H1 (cell line): Measurements from ENCODE around the gene SLC9B2. TPM values are rescaled to one million over a fixed set of nuclear protein-coding genes. Genes with fewer than 3 reads are reported as not detected.

ENCODE experiments used
- CTCF ChIA-PET: fragments of 300-600 bp; sonication (Branson Sonifier 250); formaldehyde crosslinking; loops from one replicate; lab custom pipeline; 2021; ENCODE audit not compliant: partially characterized antibody; lab: Charles Lee
- POLR2A ChIA-PET: fragments of 300-600 bp; sonication (Branson Sonifier 250); formaldehyde crosslinking; loops from one replicate; lab custom pipeline; 2021; ENCODE audit warnings: inconsistent platforms; ENCODE audit not compliant: partially characterized antibody; lab: Charles Lee
- DNase-seq, 2 experiments: peaks; one replicate each; pipeline versions ENCODE4 v3.0.0 to v3.0.0-alpha.2; 2010 to 2022; ENCODE audit warnings: low spot score in 2 of 2, low read depth in 1 of 2, mixed read lengths in 1 of 2
- FAIRE-seq: peaks from 2 replicates; lab custom pipeline; 2011; peaks lifted over from hg19 to GRCh38; lab: Jason Lieb, UNC
- H2AFZ ChIP-seq: 2 replicates; pipeline ENCODE4 v1.8.1; 2012; ENCODE audit warnings: low read length, inconsistent platforms
- H2AK5ac ChIP-seq: 2 replicates; pipeline ENCODE4 v1.6.1; 2013; ENCODE audit warnings: low read depth, low read length
- H2BK120ac ChIP-seq: replicated peaks from 2 replicates; pipeline ENCODE3; 2013; ENCODE audit warnings: low read depth, low read length, inconsistent platforms
- H2BK12ac ChIP-seq: 2 replicates; pipeline ENCODE4 v1.6.1; 2013; ENCODE audit warnings: low read depth, low read length
- H2BK15ac ChIP-seq: 2 replicates; pipeline ENCODE4 v1.6.1; 2013; ENCODE audit warnings: low read length
- H2BK20ac ChIP-seq: 2 replicates; pipeline ENCODE4 v1.6.1; 2013; ENCODE audit warnings: low read length
- H2BK5ac ChIP-seq: 2 replicates; pipeline ENCODE4 v1.6.1; 2013; ENCODE audit warnings: low read depth, low read length
- H3K14ac ChIP-seq: 2 replicates; pipeline ENCODE4 v1.6.1; 2013; ENCODE audit warnings: inconsistent platforms; ENCODE audit not compliant: insufficient read length
- H3K18ac ChIP-seq: 2 replicates; pipeline ENCODE4 v1.6.1; 2013; ENCODE audit warnings: low read length; ENCODE audit errors: extremely low read depth
- H3K23ac ChIP-seq: 2 replicates; pipeline ENCODE4 v1.6.1; 2013; ENCODE audit warnings: inconsistent platforms; ENCODE audit not compliant: insufficient read length
- H3K23me2 ChIP-seq: 2 replicates; pipeline ENCODE4 v1.6.1; 2013; ENCODE audit warnings: low read depth, low read length
- H3K27ac ChIP-seq: 2 replicates; pipeline ENCODE4 v1.6.1; 2011; ENCODE audit warnings: low read depth, low read length, inconsistent platforms
- H3K27me3 ChIP-seq, 4 experiments: replicated peaks in 1 of 4; 1 replicate in 1 of 4; 2 replicates in 3 of 4; pipeline versions ENCODE4 v1.6.1 to v1.8.1; 2011 to 2013; ENCODE audit warnings: low read length in 3 of 4, mild to moderate bottlenecking in 3 of 4, inconsistent platforms in 2 of 4, mixed read lengths in 2 of 4, moderate library complexity in 1 of 4; ENCODE audit not compliant: control insufficient read depth in 3 of 4, insufficient read depth in 3 of 4; ENCODE audit errors: extremely low read depth in 1 of 4
- H3K36me3 ChIP-seq, 4 experiments: 2 replicates each; pipeline versions ENCODE4 v1.6.1 to v1.8.1; 2011 to 2013; ENCODE audit warnings: mild to moderate bottlenecking in 4 of 4, low read length in 3 of 4, moderate library complexity in 2 of 4, control low read depth in 1 of 4, inconsistent platforms in 1 of 4; ENCODE audit not compliant: insufficient read depth in 4 of 4, control insufficient read depth in 2 of 4
- H3K4ac ChIP-seq: replicated peaks from 2 replicates; pipeline ENCODE3; 2013; ENCODE audit warnings: low read length, low read depth, mixed read lengths, inconsistent platforms; ENCODE audit not compliant: insufficient read length
- H3K4me1 ChIP-seq, 4 experiments: replicated peaks in 1 of 4; 1 replicate in 1 of 4; 2 replicates in 3 of 4; pipeline versions ENCODE4 v1.6.1 to v1.8.1; 2011 to 2013; ENCODE audit warnings: low read length in 3 of 4, inconsistent platforms in 2 of 4, mixed read lengths in 1 of 4; ENCODE audit not compliant: insufficient read depth in 4 of 4, control insufficient read depth in 3 of 4
- H3K4me2 ChIP-seq, 2 experiments: 2 replicates each; pipeline versions ENCODE4 v1.6.1 to v1.8.1; 2011 to 2013; ENCODE audit warnings: low read depth in 2 of 2, low read length in 2 of 2, control low read depth in 1 of 2, inconsistent platforms in 1 of 2, mild to moderate bottlenecking in 1 of 2; ENCODE audit not compliant: insufficient read depth in 1 of 2
- H3K4me3 ChIP-seq, 4 experiments: fragments of 200-600, 300-600 bp in 1 of 4; sonication (generic), shearing (Covaris generic), sonication (Bioruptor Twin) in 1 of 4; 2 replicates each; pipeline versions ENCODE4 v1.5.1 to v1.8.1; 2011 to 2016; ENCODE audit warnings: low read length in 4 of 4, low read depth in 3 of 4, control low read depth in 2 of 4, inconsistent platforms in 2 of 4, mild to moderate bottlenecking in 2 of 4, mixed read lengths in 1 of 4, moderate library complexity in 1 of 4; ENCODE audit not compliant: insufficient read depth in 2 of 4; ENCODE audit errors: extremely low read depth in 1 of 4
- H3K56ac ChIP-seq: replicated peaks from 2 replicates; pipeline ENCODE3; 2013; ENCODE audit warnings: low read depth, mild to moderate bottlenecking, mixed read lengths, low read length, inconsistent platforms; ENCODE audit not compliant: insufficient read length
- H3K79me1 ChIP-seq: 2 replicates; pipeline ENCODE4 v1.6.1; 2013; ENCODE audit warnings: low read depth, low read length, control low read depth
- H3K79me2 ChIP-seq, 2 experiments: 2 replicates each; pipeline versions ENCODE4 v1.6.1 to v1.8.1; 2012 to 2013; ENCODE audit warnings: low read length in 2 of 2, mild to moderate bottlenecking in 2 of 2, inconsistent platforms in 1 of 2; ENCODE audit not compliant: insufficient read depth in 2 of 2, control insufficient read depth in 1 of 2
- H3K9ac ChIP-seq, 4 experiments: replicated peaks in 1 of 4; 1 replicate in 1 of 4; 2 replicates in 3 of 4; pipeline versions ENCODE4 v1.6.1 to v1.8.1; 2011 to 2013; ENCODE audit warnings: low read depth in 3 of 4, low read length in 3 of 4, control low read depth in 2 of 4, mild to moderate bottlenecking in 2 of 4, moderate library complexity in 2 of 4, inconsistent platforms in 1 of 4; ENCODE audit errors: extremely low read depth in 1 of 4
- H3K9me3 ChIP-seq, 2 experiments: 2 replicates each; pipeline versions ENCODE4 v1.6.1 to v1.8.1; 2012 to 2013; ENCODE audit warnings: mild to moderate bottlenecking in 2 of 2, moderate library complexity in 2 of 2, control low read depth in 1 of 2, inconsistent platforms in 1 of 2, low read depth in 1 of 2, low read length in 1 of 2, mixed read lengths in 1 of 2; ENCODE audit not compliant: insufficient read depth in 2 of 2
- H4K20me1 ChIP-seq, 2 experiments: replicated peaks in 1 of 2; 2 replicates each; pipeline versions ENCODE3 to v1.8.1; 2011 to 2013; ENCODE audit warnings: inconsistent platforms in 2 of 2, low read length in 2 of 2, mild to moderate bottlenecking in 1 of 2; ENCODE audit not compliant: insufficient read depth in 2 of 2, control insufficient read depth in 1 of 2
- H4K5ac ChIP-seq: 2 replicates; pipeline ENCODE4 v1.6.1; 2013; ENCODE audit warnings: low read length, low read depth, mixed read lengths, inconsistent platforms; ENCODE audit not compliant: insufficient read length
- H4K8ac ChIP-seq: 2 replicates; pipeline ENCODE4 v1.8.0; 2013; ENCODE audit warnings: mild to moderate bottlenecking, moderate library complexity, low read length, inconsistent platforms; ENCODE audit not compliant: insufficient read depth; ENCODE audit errors: extremely low read depth
- H4K91ac ChIP-seq: replicated peaks from 2 replicates; pipeline ENCODE3; 2013; ENCODE audit warnings: low read length, mixed read lengths, inconsistent platforms; ENCODE audit not compliant: insufficient read length
- CHD1 ChIP-seq: IDR thresholded peaks from 2 replicates; pipeline ENCODE4 v1.6.1; 2012; ENCODE audit warnings: low read depth, low read length, improper control_type of control experiment
- CREB1 ChIP-seq: IDR thresholded peaks from 2 replicates; pipeline ENCODE4 v1.6.1; 2012; ENCODE audit warnings: inconsistent platforms
- CTBP2 ChIP-seq: IDR thresholded peaks from 2 replicates; pipeline ENCODE4 v1.7.0; 2011; ENCODE audit warnings: borderline replicate concordance, mild to moderate bottlenecking, moderate library complexity, mixed read lengths, low read length; ENCODE audit not compliant: insufficient read depth, insufficient read length
- EZH2 ChIP-seq: fragments of 200-600 bp; sonication (generic); IDR thresholded peaks from 2 replicates; pipeline ENCODE4 v1.7.1; 2012; ENCODE audit warnings: low read depth, mild to moderate bottlenecking, moderate library complexity, low read length, inconsistent platforms; ENCODE audit not compliant: severe bottlenecking
- KDM4A ChIP-seq: IDR thresholded peaks from one replicate; pipeline ENCODE4 v1.7.1; 2012; ENCODE audit warnings: low read depth, mild to moderate bottlenecking, moderate library complexity, low read length, inconsistent platforms; ENCODE audit not compliant: severe bottlenecking
- NANOG ChIP-seq: IDR thresholded peaks from 2 replicates; pipeline ENCODE4 v1.6.1; 2011; ENCODE audit warnings: low read length, low read depth, mild to moderate bottlenecking, inconsistent platforms; ENCODE audit not compliant: insufficient read depth, poor library complexity, severe bottlenecking
- POLR2AphosphoS5 ChIP-seq: IDR thresholded peaks from 2 replicates; pipeline ENCODE4 v1.6.1; 2011; ENCODE audit warnings: low read depth, low read length
- TAF1 ChIP-seq: IDR thresholded peaks from 2 replicates; pipeline ENCODE4 v1.6.1; 2011; ENCODE audit warnings: mild to moderate bottlenecking, low read depth, low read length
- TAF7 ChIP-seq: optimal IDR thresholded peaks from 2 replicates; pipeline ENCODE3; 2011; ENCODE audit warnings: low read depth, mild to moderate bottlenecking, inconsistent platforms, low read length, moderate library complexity, borderline replicate concordance
- TBP ChIP-seq: IDR thresholded peaks from 2 replicates; pipeline ENCODE4 v1.6.1; 2011; ENCODE audit warnings: low read depth, low read length, improper control_type of control experiment
- TEAD4 ChIP-seq: IDR thresholded peaks from 2 replicates; pipeline ENCODE4 v1.6.1; 2012; ENCODE audit warnings: low read depth, low read length, inconsistent platforms, mixed read lengths
- WGBS, 2 experiments: shearing (Covaris generic) in 1 of 2; methylation state at CpG; one replicate each; pipeline versions ENCODE4 v1.1.6 to v1.1.7; 2013 to 2015; ENCODE audit warnings: low lambda C conversion rate in 2 of 2, mixed read lengths in 2 of 2, inconsistent platforms in 1 of 2, low coverage in 1 of 2, missing lambda C conversion rate in 1 of 2; ENCODE audit not compliant: insufficient replicate concordance in 2 of 2, insufficient coverage in 1 of 2, insufficient read length in 1 of 2; ENCODE audit errors: extremely low coverage in 1 of 2, missing lambda C conversion rate in 1 of 2; 5-methylcytosine and 5-hydroxymethylcytosine counted together
- polyA plus RNA-seq, 7 experiments: library from polyadenylated mRNA; depleted of rRNA in 3 of 7; stranded (reverse) in 5 of 7; unstranded in 2 of 7; fragments of >200 nt in 5 of 7; fragments of 200-250 nt in 2 of 7; gene quantifications; 1 replicate in 5 of 7; 2 replicates in 1 of 7; 4 replicates in 1 of 7; pipeline versions ENCODE4 v1.2.1 to v1.2.3, GENCODE V29; 2011 to 2013; ENCODE audit warnings: missing spikeins in 2 of 7, mixed read lengths in 2 of 7
- total RNA-seq: library from RNA; stranded (reverse); fragmentation: NEBNext Ultra II Directional; extraction: Animal tissue kit (Norgen Biotek cat#: 25700); gene quantifications from 2 replicates; pipeline ENCODE4 v1.2.1, GENCODE V29; 2021

SLC9B2 gene
- total and polyA plus RNA-seq, 2 of the 8 experiments (the other 6 are each of a cell fraction or from before 2014, with no cell fraction given) = 3.2 to 5.2 TPM

GRCh38 chr4:103075894-103076746 lies 441 bp downstream of the SLC9B2 start:
- CTCF ChIA-PET = interaction anchor here (1.0 to 6.6 kb wide), 7 partner anchors 11 to 506 kb away, joined by 3 to 47 read pairs (median 3); partner anchors contain the start of gene BDH2
- H2BK120ac ChIP-seq = no peak overlapping the region
- no peak overlapping the region for H2BK20ac ChIP-seq
- no peaks in the 10 kb centered on the region for H3K79me2 ChIP-seq
- H4K5ac ChIP-seq = no peak overlapping the region
- H3K4ac ChIP-seq = no peak overlapping the region
- no peak overlapping the region for H3K14ac ChIP-seq
- H2AK5ac ChIP-seq = no peak overlapping the region
- FAIRE-seq (no peak), DNase-seq (peak in 1 of 2 experiments; percentile 82)
- H3K4me1 ChIP-seq = peaks cover 0 to 3% (median under 1%) of the 10 kb centered on the region in 4 experiments; a peak in 2 of 7 replicates
- H2BK15ac ChIP-seq = no peak overlapping the region; the same call in 1 of the 2 replicates
- no peak overlapping the region; the same call in 1 of the 2 replicates for H2BK5ac ChIP-seq
- peaks cover 0 to 2% of the 10 kb centered on the region in 2 experiments for H4K20me1 ChIP-seq
- peak overlapping the region; percentile 91 for H4K8ac ChIP-seq
- H3K79me1 ChIP-seq = no peaks in the 10 kb centered on the region
- no peak overlapping the region for H3K56ac ChIP-seq
- H2BK12ac ChIP-seq = no peak overlapping the region
- no peaks in the 10 kb centered on the region; a peak in 1 of 8 replicates for H3K36me3 ChIP-seq
- peak overlapping the region; percentile 95 for H2AFZ ChIP-seq
- peaks cover 0 to 15% (median 13%) of the 10 kb centered on the region in 4 experiments; a peak in 4 of 7 replicates for H3K27me3 ChIP-seq
- H3K23ac ChIP-seq = no peak overlapping the region
- H3K27ac ChIP-seq = no peak overlapping the region
- H3K9ac ChIP-seq = peak overlapping the region; percentile 51 to 91 (median 80); a peak in 6 of 7 replicates
- peak overlapping the region; percentile 77 for H4K91ac ChIP-seq
- H3K18ac ChIP-seq = 0 out of 2 replicates have a peak overlapping the region, but pooled peaks have one; percentile 39
- POLR2A ChIA-PET = interaction anchor here (2.2 kb wide), 1 partner anchor 248 kb away, joined by 13 read pairs; the partner anchor contains the start of gene UBE2D3
- H3K9me3 ChIP-seq = no peaks in the 10 kb centered on the region
- H3K4me2 ChIP-seq = peak overlapping the region; percentile 71 to 87
- peak overlapping the region; percentile 54 to 78 (median 76) for H3K4me3 ChIP-seq
- 6% methylated on average over 70 of the region's 82 CpGs; no CpG with 5 or more reads in 1 of the 2 experiments for WGBS, 2 experiments
- H3K23me2 ChIP-seq = peaks cover 3% of the 10 kb centered on the region; the same call in 1 of the 2 replicates
- TF ChIP-seq CHD1 (no peak), TBP (peak; percentile 42; the same call in 1 of the 2 replicates), TAF7 (peak; percentile 51), CTBP2 (peak; percentile 66), CREB1 (no peak; the same call in 1 of the 2 replicates), NANOG (no peak), KDM4A (peak; percentile 94), POLR2AphosphoS5 (peak; percentile 10; the same call in 1 of the 2 replicates), TAF1 (peak; percentile 68), TEAD4 (no peak), EZH2 (peak; percentile 58)
